K562 (cell line): ENCODE results near the gene RABGAP1L. TPM values are rescaled to one million over a fixed set of nuclear protein-coding genes. Genes with fewer than 3 reads are reported as not detected.
"Not testable (repeated sequence)": the region's sequence is repeated elsewhere in the genome, so short reads cannot be mapped to it uniquely, and the experiment has no call there.

Experiments
- ATAC-seq: fragments of 200-7000 bp; cut with Tn5 transposase; 3 replicates; pipeline ENCODE4 v1.9.1; 2020; ENCODE audit warnings: moderate library complexity
- BruUV-seq: library from RNA; stranded (reverse); fragments of 400-500 nt; replicated peaks from 2 replicates; lab custom pipeline; 2021; lab: Mats Ljungman, UMichigan
- CTCF ChIA-PET: fragments of 300-600 bp; formaldehyde crosslinking; extraction: SDS; loops from one replicate; lab custom pipeline; 2021; ENCODE audit warnings: low intra/inter-chr PET ratio; lab: Yijun Ruan, JAX
- POLR2A ChIA-PET: fragments of 300-600, 350-650 bp; sonication (Branson Sonifier 250); formaldehyde crosslinking; extraction: SDS; loops from one replicate; lab custom pipeline; 2021; ENCODE audit warnings: antibody characterized with exemption, inconsistent platforms; lab: Yijun Ruan, JAX
- DNase-seq, 4 experiments: peaks; one replicate each; pipeline versions ENCODE4 v3.0.0 to v3.0.0-alpha.2; 2011 to 2018; ENCODE audit warnings: low spot score in 3 of 4, mixed read lengths in 3 of 4; ENCODE audit errors: extremely low read depth in 1 of 4
- FAIRE-seq: peaks from 2 replicates; lab custom pipeline; 2011; peaks lifted over from hg19 to GRCh38; lab: Jason Lieb, UNC
- H2AFZ ChIP-seq: 2 replicates; pipeline ENCODE4 v1.6.0; 2011; ENCODE audit warnings: low read depth, low read length, control low read depth, inconsistent platforms
- H3K27ac ChIP-seq: fragments of 200-600 bp; 3 replicates; pipeline ENCODE4 v1.8.0; 2011; ENCODE audit warnings: low read depth, mild to moderate bottlenecking, control low read depth, inconsistent platforms, low read length, moderate library complexity, mixed read lengths; ENCODE audit errors: extremely low read depth
- H3K27me3 ChIP-seq, 2 experiments: fragments of 300-600 bp in 1 of 2; 2 replicates in 1 of 2; 3 replicates in 1 of 2; pipeline versions ENCODE4 v1.6.0 to v1.8.0; 2011; ENCODE audit warnings: inconsistent platforms in 2 of 2, low read length in 2 of 2, mild to moderate bottlenecking in 1 of 2, mixed read lengths in 1 of 2, moderate library complexity in 1 of 2; ENCODE audit not compliant: control insufficient read depth in 2 of 2, insufficient read depth in 2 of 2
- H3K36me3 ChIP-seq: fragments of 300-600 bp; 3 replicates; pipeline ENCODE4 v1.8.0; 2011; ENCODE audit warnings: mild to moderate bottlenecking, low read length, inconsistent platforms; ENCODE audit not compliant: control insufficient read depth, insufficient read depth
- H3K4me1 ChIP-seq, 2 experiments: fragments of 200-600 bp in 1 of 2; replicated peaks in 1 of 2; 2 replicates in 1 of 2; 3 replicates in 1 of 2; pipeline versions ENCODE4 v1.5.1 to v1.8.0; 2011; ENCODE audit warnings: inconsistent platforms in 2 of 2, low read length in 2 of 2, mild to moderate bottlenecking in 1 of 2, mixed read lengths in 1 of 2, moderate library complexity in 1 of 2; ENCODE audit not compliant: control insufficient read depth in 2 of 2, insufficient read depth in 2 of 2
- H3K4me2 ChIP-seq: 2 replicates; pipeline ENCODE4 v1.6.1; 2011; ENCODE audit warnings: low read length, control low read depth, inconsistent platforms, mixed read lengths; ENCODE audit not compliant: insufficient read depth
- H3K4me3 ChIP-seq: fragments of 200-600 bp; sonication (generic), shearing (Covaris generic); 2 replicates; pipeline ENCODE4 v1.5.1; 2016; ENCODE audit warnings: control low read depth, inconsistent platforms
- H3K79me2 ChIP-seq: fragments of 200-600 bp; 3 replicates; pipeline ENCODE4 v1.8.0; 2011; ENCODE audit warnings: low read length, inconsistent platforms; ENCODE audit not compliant: control insufficient read depth, insufficient read depth
- H3K9ac ChIP-seq, 2 experiments: 2 replicates each; pipeline versions ENCODE4 v1.6.0 to v1.6.1; 2011; ENCODE audit warnings: low read depth in 2 of 2, low read length in 2 of 2, control low read depth in 1 of 2, inconsistent platforms in 1 of 2, mild to moderate bottlenecking in 1 of 2, mixed read lengths in 1 of 2; ENCODE audit not compliant: insufficient read depth in 1 of 2
- H3K9me1 ChIP-seq: one replicate; pipeline ENCODE4 v1.6.0; 2011; ENCODE audit warnings: inconsistent platforms, mild to moderate bottlenecking, low read length, moderate library complexity; ENCODE audit not compliant: control insufficient read depth, insufficient read depth
- H3K9me3 ChIP-seq: replicated peaks from 2 replicates; pipeline ENCODE4 v1.5.1; 2011; ENCODE audit warnings: low read depth, low read length, inconsistent platforms; ENCODE audit not compliant: control insufficient read depth, insufficient read depth
- H4K20me1 ChIP-seq: replicated peaks from 2 replicates; pipeline ENCODE4 v1.6.1; 2011; ENCODE audit warnings: low read length, inconsistent platforms, mixed read lengths; ENCODE audit not compliant: control insufficient read depth, insufficient read depth
- FOXK2 ChIP-seq, 2 experiments: fragments of 450-650 bp; IDR thresholded peaks in 1 of 2; conservative IDR thresholded peaks in 1 of 2; 2 replicates each; pipeline ENCODE4 v1.6.1; 2016; ENCODE audit warnings: low read depth in 2 of 2, mild to moderate bottlenecking in 1 of 2
- KLF13 ChIP-seq: fragments of 450-650 bp; IDR thresholded peaks from 2 replicates; pipeline ENCODE4 v1.6.1; 2016; ENCODE audit warnings: missing genetic modification characterization, low read depth, mild to moderate bottlenecking, missing compliant biosample characterization, moderate library complexity, borderline replicate concordance
- POLR2B ChIP-seq: fragments of 450-650 bp; IDR thresholded peaks from 2 replicates; pipeline ENCODE4 v1.6.1; 2018; ENCODE audit warnings: low read depth; ENCODE audit not compliant: partially characterized antibody
- SMARCB1 ChIP-seq: IDR thresholded peaks from 2 replicates; pipeline ENCODE4 v1.6.1; 2011; ENCODE audit warnings: improper control_type of control experiment, low read depth; ENCODE audit not compliant: insufficient read length
- STAT5B ChIP-seq: fragments of 250-450 bp; sonication (Bioruptor Pico); IDR thresholded peaks from 2 replicates; pipeline ENCODE4 v1.8.0; 2021; ENCODE audit warnings: mild to moderate bottlenecking, inconsistent platforms
- ZNF444 ChIP-seq: fragments of 250-450 bp; sonication (Bioruptor Pico); IDR thresholded peaks from 2 replicates; pipeline ENCODE4 v1.4.0; 2020; ENCODE audit warnings: mild to moderate bottlenecking, moderate library complexity
- WGBS: fragments of 100-300 bp; shearing (Covaris generic); methylation state at CpG from one replicate; pipeline ENCODE4 v1.1.6; 2016; ENCODE audit warnings: low coverage, mixed read lengths; ENCODE audit not compliant: insufficient coverage; ENCODE audit errors: missing lambda C conversion rate; 5-methylcytosine and 5-hydroxymethylcytosine counted together
- in situ Hi-C: fragments of 300-500 bp; cut with MboI; formaldehyde crosslinking; loops from 4 replicates; pipeline ENCODE4 v1.15.0; 2018; ENCODE audit warnings: inconsistent platforms, mixed read lengths
- intact Hi-C: fragments of 100-400 bp; cut with micrococcal nuclease; formaldehyde crosslinking; loops from 2 replicates; pipeline ENCODE4 v1.14.2; 2022
- polyA plus RNA-seq, 8 experiments: library from polyadenylated mRNA; depleted of rRNA in 4 of 8; stranded (reverse) in 5 of 8; unstranded in 3 of 8; fragments of >200 nt; fragmentation: Nextera tagmentation in 2 of 8; fragmentation: Illumina TruSeq in 1 of 8; extraction: Ambion mirVana in 2 of 8; extraction: Trizol in 1 of 8; gene quantifications; 2 replicates each; pipeline versions ENCODE4 v1.2.1 to v1.2.3, GENCODE V29; 2011 to 2014; ENCODE audit warnings: inconsistent platforms in 1 of 8, missing spikeins in 1 of 8
- total RNA-seq, 7 experiments: library from RNA; depleted of rRNA in 6 of 7; stranded (reverse); fragments of >200 nt in 6 of 7; fragmentation: Illumina TruSeq in 2 of 7; extraction: Trizol in 2 of 7; gene quantifications; 2 replicates each; pipeline versions ENCODE4 v1.2.1 to v1.2.3, GENCODE V29; 2011 to 2021; ENCODE audit warnings: low replicate concordance in 1 of 7

Gene RABGAP1L
- total and polyA plus RNA-seq, 9 of the 15 experiments (the other 6 are each of a cell fraction or from before 2014, with no cell fraction given) = 16.5 to 44.9 (median 26.7) TPM

- TF ChIP-seq SMARCB1 = no peak
- TF ChIP-seq FOXK2 (conservative IDR thresholded peaks at IDR 0.05 in 1 of 2, IDR thresholded peaks at IDR 0.05 in 1 of 2; ENCODE audit: low read depth in 2 of 2) = no peak
- no peak for TF ChIP-seq ZNF444 (CRISPR knock-in tag)
- TF ChIP-seq STAT5B (CRISPR knock-in tag) = no peak
- no peak for TF ChIP-seq KLF13 (tag)
- no peak for TF ChIP-seq POLR2B
- ATAC-seq (no peak), DNase-seq (no peak), FAIRE-seq (no peak)
- POLR2A ChIA-PET = interaction anchor here (0.6 to 1.5 kb wide), 3 partner anchors 33 to 234 kb away, joined by 3 to 6 read pairs (median 4); no protein-coding TSS in a partner anchor
- Histone ChIP-seq H3K4me2 (no peak overlapping the region), H3K4me1 (no peaks in the 10 kb centered on the region), H2AFZ (no peak overlapping the region), H3K79me2 (no peaks in the 10 kb centered on the region), H3K9me3 (no peaks in the 10 kb centered on the region), H3K9ac (no peak overlapping the region), H4K20me1 (no peaks in the 10 kb centered on the region), H3K4me3 (no peak overlapping the region), H3K27ac (no peak overlapping the region), H3K27me3 (no peaks in the 10 kb centered on the region), H3K36me3 (no peaks in the 10 kb centered on the region), H3K9me1 (no peaks in the 10 kb centered on the region)
- no TSS peak for BruUV-seq
- in situ Hi-C loops (no loop called here), intact Hi-C loops (no loop called here)
- CTCF ChIA-PET = no interaction called here
Measured at GRCh38 chr1:174815474-174815908, 656.2 kb downstream of the RABGAP1L start.

DNA sequence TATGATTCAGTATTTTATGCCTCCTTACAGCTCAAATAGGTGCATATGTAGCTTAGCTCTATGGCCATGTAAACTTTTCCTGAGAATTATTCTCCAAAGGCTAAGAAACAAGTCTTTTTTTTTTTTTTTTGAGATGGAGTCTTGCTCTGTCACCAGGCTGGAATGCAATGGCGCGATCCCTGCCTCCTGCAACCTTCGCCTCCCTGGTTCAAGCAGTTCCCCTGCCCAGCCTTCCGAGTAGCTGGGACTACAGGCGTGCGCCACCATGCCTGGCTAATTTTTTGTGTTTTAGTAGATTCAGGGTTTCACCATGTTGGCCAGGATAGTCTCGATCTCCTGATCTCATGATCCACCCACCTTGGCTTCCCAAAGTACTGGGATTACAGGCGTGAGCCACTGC is 657.3 kb downstream of the RABGAP1L start:
- CTCF ChIA-PET, intact Hi-C loops, POLR2A ChIA-PET, H2AFZ ChIP-seq, H3K27me3 ChIP-seq, H3K4me3 ChIP-seq, H3K36me3 ChIP-seq, in situ Hi-C loops, FAIRE-seq, H3K9me1 ChIP-seq, H3K27ac ChIP-seq, ATAC-seq, H3K9me3 ChIP-seq, H3K4me2 ChIP-seq, H4K20me1 ChIP-seq, H3K79me2 ChIP-seq, DNase-seq, BruUV-seq, H3K9ac ChIP-seq, H3K4me1 ChIP-seq: not testable (repeated sequence)
- 81% methylated on average over 8 of the region's 8 CpGs for WGBS
